DOHH2 (cell line): ENCODE results near the gene REPIN1.

Source experiments
- CTCF ChIP-seq: fragments of 200-600 bp; sonication (generic); IDR thresholded peaks from one replicate; pipeline ENCODE4 v1.5.1; 2014; ENCODE audit warnings: antibody characterized with exemption, mild to moderate bottlenecking, low read depth, low read length; ENCODE audit not compliant: poor library complexity, severe bottlenecking
- EZH2phosphoT487 ChIP-seq: fragments of 200-600 bp; sonication (generic); IDR thresholded peaks from 2 replicates; pipeline ENCODE4 v1.6.1; 2017; ENCODE audit warnings: borderline replicate concordance, mild to moderate bottlenecking, antibody characterized with exemption, low read length, moderate library complexity, mixed read lengths

- TF ChIP-seq CTCF (no peak), EZH2phosphoT487 (no peak)
Observed at GRCh38 chr7:150378853-150379440, 10.3 kb downstream of the REPIN1 start, which contains the start of gene ZNF775.
